HFFc6 (cell line): ENCODE measurements around the gene GULP1. TPM values are rescaled to one million over a fixed set of nuclear protein-coding genes. Genes with fewer than 3 reads are reported as not detected.
A peak's percentile ranks its signal among the peaks of the same experiment; 100 is the strongest.

Experiments used
- DNase-seq: peaks from one replicate; pipeline ENCODE4 v3.0.0-alpha.2; 2018
- H3K27ac Mint-ChIP-seq: 2 replicates; pipeline ENCODE4 v1.8.0; 2020; ENCODE audit warnings: mild to moderate bottlenecking, mixed read lengths
- H3K27me3 Mint-ChIP-seq: 2 replicates; pipeline ENCODE4 v1.8.0; 2021; ENCODE audit warnings: mild to moderate bottlenecking, moderate library complexity, mixed read lengths; ENCODE audit not compliant: insufficient read depth
- H3K36me3 Mint-ChIP-seq: 2 replicates; pipeline ENCODE4 v1.8.0; 2021; ENCODE audit warnings: low read depth, mixed read lengths
- H3K4me1 Mint-ChIP-seq: 2 replicates; pipeline ENCODE4 v1.8.0; 2020; ENCODE audit warnings: low read depth, mixed read lengths
- H3K4me3 Mint-ChIP-seq: 2 replicates; pipeline ENCODE4 v1.8.0; 2020; ENCODE audit warnings: mild to moderate bottlenecking, moderate library complexity, mixed read lengths
- H3K9me3 Mint-ChIP-seq: 2 replicates; pipeline ENCODE4 v1.8.0; 2020; ENCODE audit warnings: mild to moderate bottlenecking, mixed read lengths
- CTCF ChIP-seq: fragments of 200-600 bp; sonication (generic); IDR thresholded peaks from 2 replicates; pipeline ENCODE4 v1.5.0; 2021; ENCODE audit warnings: antibody characterized with exemption, mild to moderate bottlenecking
- total RNA-seq, 6 experiments: library from RNA; stranded (reverse); fragmentation: NEBNext Ultra II Directional; extraction: Animal tissue kit (Norgen Biotek cat#: 25700); gene quantifications; 2 replicates in 1 of 6; 3 replicates in 5 of 6; pipeline ENCODE4 v1.2.3, GENCODE V29; 2021

GULP1 gene
- total RNA-seq, 6 experiments from 2014 or later, result 33.3 to 76.1 (median 63.9) TPM

GRCh38 chr2:188519136-188519535 lies 227.5 kb downstream of the GULP1 start:
- H3K36me3 Mint-ChIP-seq, result peaks cover 9% of the 10 kb centered on the region
- H3K27me3 Mint-ChIP-seq, result peaks cover 1% of the 10 kb centered on the region; the same call in 1 of the 2 replicates
- H3K27ac Mint-ChIP-seq, result peak overlapping the region; percentile 61
- H3K4me1 Mint-ChIP-seq, result peaks cover 41% of the 10 kb centered on the region
- DNase-seq, result peak; percentile 59
- peak overlapping the region; percentile 38; the same call in 1 of the 2 replicates for H3K4me3 Mint-ChIP-seq
- no peaks in the 10 kb centered on the region for H3K9me3 Mint-ChIP-seq
- TF ChIP-seq CTCF, result no peak

GRCh38 chr2:188522517-188522916 lies 230.8 kb downstream of the GULP1 start:
- Mint-ChIP-seq H3K9me3 (no peaks in the 10 kb centered on the region), H3K4me3 (no peak overlapping the region), H3K27ac (no peak overlapping the region), H3K4me1 (peaks cover 54% of the 10 kb centered on the region), H3K27me3 (no peaks in the 10 kb centered on the region), H3K36me3 (peaks cover 9% of the 10 kb centered on the region)
- DNase-seq, result no peak
- TF ChIP-seq CTCF, result no peak

- Mint-ChIP-seq H3K27ac (no peak overlapping the region), H3K36me3 (peaks cover 10% of the 10 kb centered on the region), H3K27me3 (no peaks in the 10 kb centered on the region), H3K4me3 (no peak overlapping the region), H3K9me3 (no peaks in the 10 kb centered on the region), H3K4me1 (peaks cover 45% of the 10 kb centered on the region)
- DNase-seq, result no peak
- TF ChIP-seq CTCF, result no peak
Measured at GRCh38 chr2:188523919-188524318, 232.2 kb downstream of the GULP1 start.

GRCh38 chr2:188524519-188525113 lies 232.9 kb downstream of the GULP1 start:
- peak; percentile 93 for TF ChIP-seq CTCF
- peak; percentile 35 for DNase-seq
- H3K36me3 Mint-ChIP-seq, result peaks cover 17% of the 10 kb centered on the region

GRCh38 chr2:188526701-188527100 lies 235.0 kb downstream of the GULP1 start:
- Mint-ChIP-seq H3K4me1 (peaks cover 26% of the 10 kb centered on the region), H3K27ac (peak overlapping the region; percentile 42), H3K36me3 (peaks cover 13% of the 10 kb centered on the region), H3K27me3 (no peaks in the 10 kb centered on the region), H3K9me3 (no peaks in the 10 kb centered on the region; the same call in 1 of the 2 replicates), H3K4me3 (peak overlapping the region; percentile 7; the same call in 1 of the 2 replicates)
- DNase-seq, result no peak
- TF ChIP-seq CTCF, result no peak

More at GRCh38 chr2:188524519-188525113, 232.9 kb downstream of the GULP1 start:
- H3K9me3 Mint-ChIP-seq, result no peaks in the 10 kb centered on the region; the same call in 1 of the 2 replicates
- no peak overlapping the region for H3K27ac Mint-ChIP-seq
- H3K4me1 Mint-ChIP-seq, result peaks cover 38% of the 10 kb centered on the region
- no peak overlapping the region for H3K4me3 Mint-ChIP-seq
- H3K27me3 Mint-ChIP-seq, result no peaks in the 10 kb centered on the region
